GM10266 (cell line): Measurements from ENCODE around the gene UVRAG.

Experiments
- DNase-seq: peaks from one replicate; pipeline ENCODE4 v3.0.0; 2012; ENCODE audit errors: extremely low spot score
- TF ChIP-seq, protein P1 (sequence below): IDR thresholded peaks from 2 replicates; pipeline ENCODE4 v1.5.1; 2012; ENCODE audit warnings: mild to moderate bottlenecking, low read depth; ENCODE audit not compliant: control insufficient read depth, insufficient read depth; ENCODE audit errors: missing control alignments

UVRAG gene

DNA sequence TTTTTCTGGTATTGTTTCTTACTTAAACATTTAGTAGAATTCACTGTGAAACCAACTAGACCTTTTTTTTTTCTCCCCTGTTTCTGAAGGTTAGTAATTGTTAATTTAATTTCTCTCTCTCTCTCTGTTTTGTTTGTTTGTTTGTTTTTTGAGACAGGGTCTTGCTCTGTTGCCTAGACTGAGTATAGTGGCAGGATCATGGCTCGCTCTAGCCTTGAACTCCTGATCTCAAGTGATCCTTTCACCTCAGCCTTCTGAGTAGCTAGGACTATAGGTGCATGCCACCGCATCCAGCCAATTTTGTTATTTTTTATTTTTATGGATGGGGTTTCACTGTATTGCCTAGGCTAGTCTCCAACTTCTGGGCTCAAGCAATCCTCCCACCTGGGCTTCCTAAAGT lies 165.0 kb downstream of the UVRAG start:
- TF ChIP-seq, protein P1, sequence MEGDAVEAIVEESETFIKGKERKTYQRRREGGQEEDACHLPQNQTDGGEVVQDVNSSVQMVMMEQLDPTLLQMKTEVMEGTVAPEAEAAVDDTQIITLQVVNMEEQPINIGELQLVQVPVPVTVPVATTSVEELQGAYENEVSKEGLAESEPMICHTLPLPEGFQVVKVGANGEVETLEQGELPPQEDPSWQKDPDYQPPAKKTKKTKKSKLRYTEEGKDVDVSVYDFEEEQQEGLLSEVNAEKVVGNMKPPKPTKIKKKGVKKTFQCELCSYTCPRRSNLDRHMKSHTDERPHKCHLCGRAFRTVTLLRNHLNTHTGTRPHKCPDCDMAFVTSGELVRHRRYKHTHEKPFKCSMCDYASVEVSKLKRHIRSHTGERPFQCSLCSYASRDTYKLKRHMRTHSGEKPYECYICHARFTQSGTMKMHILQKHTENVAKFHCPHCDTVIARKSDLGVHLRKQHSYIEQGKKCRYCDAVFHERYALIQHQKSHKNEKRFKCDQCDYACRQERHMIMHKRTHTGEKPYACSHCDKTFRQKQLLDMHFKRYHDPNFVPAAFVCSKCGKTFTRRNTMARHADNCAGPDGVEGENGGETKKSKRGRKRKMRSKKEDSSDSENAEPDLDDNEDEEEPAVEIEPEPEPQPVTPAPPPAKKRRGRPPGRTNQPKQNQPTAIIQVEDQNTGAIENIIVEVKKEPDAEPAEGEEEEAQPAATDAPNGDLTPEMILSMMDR, result no peak
- DNase-seq, result no peak

GRCh38 chr11:75981546-75981945 lies 166.5 kb downstream of the UVRAG start:
- DNase-seq, result peak; percentile 17
- TF ChIP-seq, protein P1, result no peak

DNA sequence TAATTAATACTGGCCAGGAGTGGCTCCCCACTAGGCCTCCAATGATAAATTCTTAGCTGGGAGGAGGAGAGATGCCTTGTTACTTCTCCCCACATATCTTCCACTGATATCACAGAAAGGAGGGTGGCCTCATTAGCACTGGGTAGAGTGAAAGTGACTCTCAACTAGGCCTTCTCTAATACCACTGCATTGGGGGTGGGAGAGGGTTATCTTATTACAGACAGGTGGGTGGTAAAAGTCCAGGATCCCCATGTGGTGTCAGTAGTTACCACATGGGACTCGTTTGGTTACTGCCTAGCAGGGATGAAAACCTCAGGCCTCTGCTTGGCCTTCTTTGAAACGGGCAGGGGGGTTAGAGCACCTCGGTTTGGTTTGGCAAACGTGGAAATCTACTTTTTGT lies 167.3 kb downstream of the UVRAG start:
- TF ChIP-seq, protein P1, result no peak
- peak; percentile 6 for DNase-seq

GRCh38 chr11:75986966-75987365 lies 172.0 kb downstream of the UVRAG start:
- DNase-seq, result no peak
- TF ChIP-seq, protein P1, result no peak

DNA sequence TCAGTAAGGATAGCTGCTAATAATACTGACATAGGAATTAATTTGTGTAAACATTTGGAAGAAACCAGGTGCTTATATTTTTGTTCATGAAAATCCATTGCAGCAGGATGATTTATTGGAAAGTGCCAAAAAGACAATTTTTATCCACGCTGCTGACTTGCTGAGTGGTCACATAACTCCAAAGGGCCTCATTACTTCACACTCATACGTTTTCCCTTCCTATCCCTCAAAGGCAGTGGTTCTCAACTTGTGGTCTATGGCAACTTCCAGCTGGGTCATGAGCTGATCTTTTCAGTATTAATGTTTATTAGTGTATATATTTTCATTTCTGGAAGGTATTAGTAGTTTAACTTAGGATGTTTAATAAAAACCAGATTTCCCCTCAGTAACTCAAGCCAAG lies 178.1 kb downstream of the UVRAG start:
- DNase-seq, result no peak
- TF ChIP-seq, protein P1, result no peak

GRCh38 chr11:75994616-75995015 lies 179.6 kb downstream of the UVRAG start:
- TF ChIP-seq, protein P1, result no peak
- DNase-seq, result no peak

- DNase-seq, result no peak
- TF ChIP-seq, protein P1, result no peak
Measured at GRCh38 chr11:75996523-75997442, 181.8 kb downstream of the UVRAG start.
